ENCODE measurements around the gene MPHOSPH6. TPM values are rescaled to one million over a fixed set of nuclear protein-coding genes. Genes with fewer than 3 reads are reported as not detected.

Gene MPHOSPH6
- total and polyA plus RNA-seq, 2 of the 8 experiments (the other 6 are each of a cell fraction or from before 2014, with no cell fraction given) = 19.7 to 32.9 TPM

GRCh38 chr16:82197540-82198240, 27.7 kb upstream of the MPHOSPH6 start:
- H3K4me1 ChIP-seq (replicated peaks in 1 of 4; ENCODE audit: control insufficient read depth in 3 of 4, insufficient read depth in 4 of 4, low read length in 3 of 4) = no peaks in the 10 kb centered on the region
- H4K5ac ChIP-seq (ENCODE audit: insufficient read length, low read depth, low read length) = no peak overlapping the region
- H3K79me1 ChIP-seq (ENCODE audit: low read depth, low read length) = no peaks in the 10 kb centered on the region
- no peak overlapping the region for H2BK120ac ChIP-seq (replicated peaks; ENCODE audit: low read depth, low read length)
- no peaks in the 10 kb centered on the region for H3K27me3 ChIP-seq (replicated peaks in 1 of 4; ENCODE audit: control insufficient read depth in 3 of 4, extremely low read depth in 1 of 4, insufficient read depth in 3 of 4, low read length in 3 of 4)
- no peak overlapping the region for H3K4ac ChIP-seq (replicated peaks; ENCODE audit: insufficient read length, low read depth, low read length)
- TF ChIP-seq RXRA (IDR thresholded peaks at IDR 0.05; ENCODE audit: insufficient read depth, low read depth, low read length) = no peak
- TF ChIP-seq JUND (IDR thresholded peaks at IDR 0.05; ENCODE audit: low read length) = no peak
- no peak for TF ChIP-seq YY1 (IDR thresholded peaks at IDR 0.05; ENCODE audit: low read depth, low read length)
- no peak for TF ChIP-seq SP4 (IDR thresholded peaks at IDR 0.05; ENCODE audit: low read length)
- TF ChIP-seq E2F6 (IDR thresholded peaks at IDR 0.05) = no peak
- TF ChIP-seq SAP30 (IDR thresholded peaks at IDR 0.05; ENCODE audit: insufficient read depth, insufficient replicate concordance, low read length) = no peak
- H3K4me2 ChIP-seq (ENCODE audit: insufficient read depth in 1 of 2, low read depth in 2 of 2, low read length in 2 of 2) = no peak overlapping the region
- no peak overlapping the region for H3K18ac ChIP-seq (ENCODE audit: extremely low read depth, low read length)
- H2AFZ ChIP-seq (ENCODE audit: low read length) = no peak overlapping the region
- H3K14ac ChIP-seq (ENCODE audit: insufficient read length) = no peak overlapping the region
- H3K4me3 ChIP-seq (ENCODE audit: extremely low read depth in 1 of 4, insufficient read depth in 2 of 4, low read depth in 3 of 4, low read length in 4 of 4) = no peak overlapping the region
- H2BK20ac ChIP-seq (ENCODE audit: low read length) = no peak overlapping the region
- ChIA-PET CTCF (ENCODE audit: partially characterized antibody) (no interaction called here), POLR2A (ENCODE audit: partially characterized antibody) (no interaction called here)
- no peak overlapping the region for H3K56ac ChIP-seq (replicated peaks; ENCODE audit: insufficient read length, low read depth, low read length)
- H4K91ac ChIP-seq (replicated peaks; ENCODE audit: insufficient read length, low read length) = no peak overlapping the region
- H3K9ac ChIP-seq (replicated peaks in 1 of 4; ENCODE audit: extremely low read depth in 1 of 4, low read depth in 3 of 4, low read length in 3 of 4) = no peak overlapping the region
- H3K9me3 ChIP-seq (ENCODE audit: insufficient read depth in 2 of 2, low read depth in 1 of 2, low read length in 1 of 2) = no peaks in the 10 kb centered on the region
- no peak overlapping the region for H2BK5ac ChIP-seq (ENCODE audit: low read depth, low read length)
- H4K20me1 ChIP-seq (replicated peaks in 1 of 2; ENCODE audit: control insufficient read depth in 1 of 2, insufficient read depth in 2 of 2, low read length in 2 of 2) = no peaks in the 10 kb centered on the region
- H2AK5ac ChIP-seq (ENCODE audit: low read depth, low read length) = no peak overlapping the region
- H3K27ac ChIP-seq (ENCODE audit: low read depth, low read length) = no peak overlapping the region
- H3K23ac ChIP-seq (ENCODE audit: insufficient read length) = no peak overlapping the region
- no peaks in the 10 kb centered on the region for H3K36me3 ChIP-seq (ENCODE audit: control insufficient read depth in 2 of 4, insufficient read depth in 4 of 4, low read length in 3 of 4)
- H2BK15ac ChIP-seq (ENCODE audit: low read length) = no peak overlapping the region
- DNase-seq (ENCODE audit: low read depth in 1 of 2, low spot score in 2 of 2) (no peak), FAIRE-seq (no peak)
- 84% methylated on average over 7 of the region's 7 CpGs; no CpG with 5 or more reads in 1 of the 2 experiments for WGBS, 2 experiments (ENCODE audit: extremely low coverage in 1 of 2, insufficient coverage in 1 of 2, insufficient read length in 1 of 2, insufficient replicate concordance in 2 of 2, low coverage in 1 of 2, low lambda C conversion rate in 2 of 2, missing lambda C conversion rate in 1 of 2)
- H2BK12ac ChIP-seq (ENCODE audit: low read depth, low read length) = no peak overlapping the region
- H4K8ac ChIP-seq (ENCODE audit: extremely low read depth, insufficient read depth, low read length) = no peak overlapping the region
- H3K79me2 ChIP-seq (ENCODE audit: control insufficient read depth in 1 of 2, insufficient read depth in 2 of 2, low read length in 2 of 2) = no peaks in the 10 kb centered on the region
- no peaks in the 10 kb centered on the region for H3K23me2 ChIP-seq (ENCODE audit: low read depth, low read length)

All from H1 (cell line).